GM12873 (cell line): ENCODE results near the gene MAGED4B.
"Not testable (repeated sequence)": the region's sequence is repeated elsewhere in the genome, so short reads cannot be mapped to it uniquely, and the experiment has no call there.

ENCODE experiments used
- CTCF ChIP-seq: IDR thresholded peaks from 2 replicates; pipeline ENCODE4 v1.5.1; 2012; ENCODE audit warnings: low read depth, mild to moderate bottlenecking, moderate library complexity, low read length, control low read depth; ENCODE audit not compliant: insufficient read depth; ENCODE audit errors: missing control alignments

MAGED4B gene

GRCh38 chrX:52068666-52069640 lies at the start of gene MAGED4B:
MAGED4B (minus strand) TSS chrX:52069183; CDS start chrX:52068172, 1,011 bp downstream.
- TF ChIP-seq CTCF, result not testable (repeated sequence)

GRCh38 chrX:52118262-52118661 lies 49.3 kb upstream of the MAGED4B start:
- no peak for TF ChIP-seq CTCF

- no peak for TF ChIP-seq CTCF
Measured at GRCh38 chrX:52082578-52082977, 13.6 kb upstream of the MAGED4B start.

GRCh38 chrX:52078131-52078530 lies 9.1 kb upstream of the MAGED4B start:
- TF ChIP-seq CTCF, result no peak

GRCh38 chrX:52034211-52034610 lies 34.8 kb downstream of the MAGED4B start:
- no peak for TF ChIP-seq CTCF

GRCh38 chrX:52031371-52031770 lies 37.6 kb downstream of the MAGED4B start:
- no peak for TF ChIP-seq CTCF

- TF ChIP-seq CTCF, result no peak
Measured at GRCh38 chrX:52015794-52016193, 53.2 kb downstream of the MAGED4B start.
